ENCODE data around the gene ATG2A. TPM values are rescaled to one million over a fixed set of nuclear protein-coding genes. Genes with fewer than 3 reads are reported as not detected.

Gene ATG2A
- total RNA-seq, 1 experiment from 2014 or later, result 28.8 TPM

DNA sequence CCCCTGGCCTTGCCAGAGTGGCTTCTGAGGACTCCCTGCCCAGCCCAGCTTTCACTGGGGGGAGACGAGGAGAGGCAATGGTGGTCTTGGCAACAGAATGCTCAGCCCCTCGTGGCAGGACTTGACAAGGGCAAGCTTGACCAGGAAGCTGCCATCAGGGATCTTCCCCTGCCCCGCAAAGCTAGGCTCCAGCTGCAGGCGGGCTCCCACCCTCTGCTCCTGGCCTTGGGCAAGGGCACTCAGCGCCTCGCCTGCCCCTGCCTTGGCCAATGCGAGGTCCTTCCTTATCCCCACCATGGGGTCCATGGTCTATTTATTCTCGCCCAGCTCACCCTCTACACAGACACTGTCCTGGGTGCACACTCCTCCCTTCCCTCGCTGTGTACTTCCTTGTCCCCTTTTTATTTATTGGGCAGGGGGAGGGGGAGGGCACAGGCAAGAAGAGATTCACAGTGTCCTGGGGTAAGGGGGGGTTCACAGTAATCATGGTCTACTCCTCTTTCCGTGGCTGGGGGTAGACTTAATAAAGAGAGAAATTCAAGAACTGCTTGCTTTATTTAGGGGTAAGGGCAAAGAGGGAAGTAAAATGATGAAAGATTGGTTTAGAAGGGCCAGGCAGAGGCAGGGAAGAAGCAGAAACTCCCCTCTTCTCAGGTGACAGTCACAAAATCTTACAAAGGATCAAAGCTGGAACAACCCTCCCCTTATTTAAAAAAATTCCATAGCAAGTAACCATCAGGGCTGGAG, 17.1 kb upstream of the ATG2A start:
- H3K27me3 ChIP-seq (ENCODE audit: control insufficient read depth, insufficient read depth, low read length), result no peaks in the 10 kb centered on the region
- H3K36me3 ChIP-seq (ENCODE audit: control insufficient read depth, insufficient read depth, low read length), result no peaks in the 10 kb centered on the region
- ChIA-PET POLR2A (no interaction called here), CTCF (no interaction called here)
- DNase-seq (ENCODE audit: low read depth, low spot score), result no peak
- intact Hi-C loops (cut with micrococcal nuclease; ENCODE audit: unreplicated experiment), result no loop called here
- H3K27ac ChIP-seq (ENCODE audit: low read length), result no peak overlapping the region
- in situ Hi-C loops (cut with HindIII; ENCODE audit: low pct_unique_long_range_greater_than_20kb, low sequenced_read_pairs), result no loop called here
- H3K9me3 ChIP-seq (ENCODE audit: control insufficient read depth, insufficient read depth, low read depth, low read length), result no peaks in the 10 kb centered on the region
- H3K4me3 ChIP-seq (ENCODE audit: low read depth in 2 of 2, low read length in 2 of 2), result no peak overlapping the region
- no TSS peak for BruUV-seq (replicated peaks)
- no peaks in the 10 kb centered on the region for H3K4me1 ChIP-seq (ENCODE audit: control insufficient read depth, insufficient read depth, low read length)
- TF ChIP-seq POLR2AphosphoS5 (IDR thresholded peaks at IDR 0.05; ENCODE audit: low read depth, low read length), result no peak
- TF ChIP-seq, protein P1, sequence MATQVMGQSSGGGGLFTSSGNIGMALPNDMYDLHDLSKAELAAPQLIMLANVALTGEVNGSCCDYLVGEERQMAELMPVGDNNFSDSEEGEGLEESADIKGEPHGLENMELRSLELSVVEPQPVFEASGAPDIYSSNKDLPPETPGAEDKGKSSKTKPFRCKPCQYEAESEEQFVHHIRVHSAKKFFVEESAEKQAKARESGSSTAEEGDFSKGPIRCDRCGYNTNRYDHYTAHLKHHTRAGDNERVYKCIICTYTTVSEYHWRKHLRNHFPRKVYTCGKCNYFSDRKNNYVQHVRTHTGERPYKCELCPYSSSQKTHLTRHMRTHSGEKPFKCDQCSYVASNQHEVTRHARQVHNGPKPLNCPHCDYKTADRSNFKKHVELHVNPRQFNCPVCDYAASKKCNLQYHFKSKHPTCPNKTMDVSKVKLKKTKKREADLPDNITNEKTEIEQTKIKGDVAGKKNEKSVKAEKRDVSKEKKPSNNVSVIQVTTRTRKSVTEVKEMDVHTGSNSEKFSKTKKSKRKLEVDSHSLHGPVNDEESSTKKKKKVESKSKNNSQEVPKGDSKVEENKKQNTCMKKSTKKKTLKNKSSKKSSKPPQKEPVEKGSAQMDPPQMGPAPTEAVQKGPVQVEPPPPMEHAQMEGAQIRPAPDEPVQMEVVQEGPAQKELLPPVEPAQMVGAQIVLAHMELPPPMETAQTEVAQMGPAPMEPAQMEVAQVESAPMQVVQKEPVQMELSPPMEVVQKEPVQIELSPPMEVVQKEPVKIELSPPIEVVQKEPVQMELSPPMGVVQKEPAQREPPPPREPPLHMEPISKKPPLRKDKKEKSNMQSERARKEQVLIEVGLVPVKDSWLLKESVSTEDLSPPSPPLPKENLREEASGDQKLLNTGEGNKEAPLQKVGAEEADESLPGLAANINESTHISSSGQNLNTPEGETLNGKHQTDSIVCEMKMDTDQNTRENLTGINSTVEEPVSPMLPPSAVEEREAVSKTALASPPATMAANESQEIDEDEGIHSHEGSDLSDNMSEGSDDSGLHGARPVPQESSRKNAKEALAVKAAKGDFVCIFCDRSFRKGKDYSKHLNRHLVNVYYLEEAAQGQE (IDR thresholded peaks at IDR 0.05; ENCODE audit: insufficient read depth in 1 of 2, low read depth in 2 of 2, low read length in 1 of 2), result no peak
- TF ChIP-seq, protein P2, sequence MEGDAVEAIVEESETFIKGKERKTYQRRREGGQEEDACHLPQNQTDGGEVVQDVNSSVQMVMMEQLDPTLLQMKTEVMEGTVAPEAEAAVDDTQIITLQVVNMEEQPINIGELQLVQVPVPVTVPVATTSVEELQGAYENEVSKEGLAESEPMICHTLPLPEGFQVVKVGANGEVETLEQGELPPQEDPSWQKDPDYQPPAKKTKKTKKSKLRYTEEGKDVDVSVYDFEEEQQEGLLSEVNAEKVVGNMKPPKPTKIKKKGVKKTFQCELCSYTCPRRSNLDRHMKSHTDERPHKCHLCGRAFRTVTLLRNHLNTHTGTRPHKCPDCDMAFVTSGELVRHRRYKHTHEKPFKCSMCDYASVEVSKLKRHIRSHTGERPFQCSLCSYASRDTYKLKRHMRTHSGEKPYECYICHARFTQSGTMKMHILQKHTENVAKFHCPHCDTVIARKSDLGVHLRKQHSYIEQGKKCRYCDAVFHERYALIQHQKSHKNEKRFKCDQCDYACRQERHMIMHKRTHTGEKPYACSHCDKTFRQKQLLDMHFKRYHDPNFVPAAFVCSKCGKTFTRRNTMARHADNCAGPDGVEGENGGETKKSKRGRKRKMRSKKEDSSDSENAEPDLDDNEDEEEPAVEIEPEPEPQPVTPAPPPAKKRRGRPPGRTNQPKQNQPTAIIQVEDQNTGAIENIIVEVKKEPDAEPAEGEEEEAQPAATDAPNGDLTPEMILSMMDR (IDR thresholded peaks at IDR 0.05), result no peak
- TF ChIP-seq TCF7L2 (IDR thresholded peaks at IDR 0.05; ENCODE audit: low read depth, low read length), result no peak
- TF ChIP-seq SIN3A (IDR thresholded peaks at IDR 0.05; ENCODE audit: borderline replicate concordance, insufficient read depth, low read depth, low read length), result no peak
- ATAC-seq, result no peak

DNA sequence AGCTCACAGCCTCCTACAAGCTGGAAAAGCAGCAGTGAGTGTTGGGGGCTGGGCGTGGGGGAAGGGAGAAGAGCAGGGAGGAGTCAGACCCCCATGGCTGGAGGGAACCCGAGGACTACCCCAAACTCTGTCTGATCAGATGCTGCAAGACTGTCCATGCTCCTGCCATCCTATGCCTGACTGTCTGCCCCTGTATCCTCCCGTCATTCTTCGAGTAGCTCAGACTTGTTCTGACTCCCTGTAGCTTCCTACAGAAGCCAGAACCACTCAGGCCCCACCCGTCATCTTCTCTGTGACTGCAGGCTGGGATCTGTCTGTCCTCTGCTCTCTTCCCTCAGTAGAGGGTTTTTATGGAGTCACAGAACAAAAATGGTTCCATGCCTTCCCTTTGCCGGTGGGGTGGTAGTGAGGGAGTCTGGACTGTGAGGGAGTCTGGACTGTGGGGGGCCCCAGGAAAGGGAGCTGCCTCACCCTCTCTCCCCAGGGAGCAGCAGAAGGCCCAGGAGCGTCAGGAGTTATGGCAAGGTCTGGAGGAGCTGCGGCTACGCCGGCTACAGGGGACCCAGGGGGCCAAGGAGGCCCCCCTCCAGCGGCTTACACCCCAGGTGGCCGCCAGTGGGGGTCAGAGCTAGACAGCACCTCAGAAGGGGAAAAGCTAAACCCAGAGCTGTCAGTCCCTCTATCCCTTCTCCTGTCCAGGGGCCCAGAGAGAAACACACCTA, 16.4 kb upstream of the ATG2A start:
- POLR2A ChIA-PET, result no interaction called here
- in situ Hi-C loops (cut with HindIII; ENCODE audit: low pct_unique_long_range_greater_than_20kb, low sequenced_read_pairs), result no loop called here
- H3K4me1 ChIP-seq (ENCODE audit: control insufficient read depth, insufficient read depth, low read length), result no peaks in the 10 kb centered on the region
- BruUV-seq (replicated peaks), result no TSS peak
- TF ChIP-seq SIN3A (IDR thresholded peaks at IDR 0.05; ENCODE audit: borderline replicate concordance, insufficient read depth, low read depth, low read length) (no peak), POLR2AphosphoS5 (IDR thresholded peaks at IDR 0.05; ENCODE audit: low read depth, low read length) (no peak), TCF7L2 (IDR thresholded peaks at IDR 0.05; ENCODE audit: low read depth, low read length) (no peak)
- TF ChIP-seq, protein P2 (IDR thresholded peaks at IDR 0.05), result no peak
- TF ChIP-seq, protein P1 (IDR thresholded peaks at IDR 0.05; ENCODE audit: insufficient read depth in 1 of 2, low read depth in 2 of 2, low read length in 1 of 2), result no peak
- H3K4me3 ChIP-seq (ENCODE audit: low read depth in 2 of 2, low read length in 2 of 2), result no peak overlapping the region
- ATAC-seq (no peak; the same call in 1 of the 2 replicates), DNase-seq (ENCODE audit: low read depth, low spot score) (no peak)
- intact Hi-C loops (cut with micrococcal nuclease; ENCODE audit: unreplicated experiment), result no loop called here
- no peaks in the 10 kb centered on the region for H3K9me3 ChIP-seq (ENCODE audit: control insufficient read depth, insufficient read depth, low read depth, low read length)
- H3K27me3 ChIP-seq (ENCODE audit: control insufficient read depth, insufficient read depth, low read length), result no peaks in the 10 kb centered on the region
- H3K27ac ChIP-seq (ENCODE audit: low read length), result no peak overlapping the region
- no peaks in the 10 kb centered on the region for H3K36me3 ChIP-seq (ENCODE audit: control insufficient read depth, insufficient read depth, low read length)
- CTCF ChIA-PET, result no interaction called here

Data from Panc1 (cell line).